ENCODE measurements around the gene PRKG1. TPM values are rescaled to one million over a fixed set of nuclear protein-coding genes. Genes with fewer than 3 reads are reported as not detected.
A peak's percentile ranks its signal among the peaks of the same experiment; 100 is the strongest.

The PRKG1 gene
- total RNA-seq, 2 donors from 2014 or later = 145 to 381 TPM

GRCh38 chr10:52187521-52188258, 1113.4 kb downstream of the PRKG1 start:
- TF ChIP-seq, protein P1, sequence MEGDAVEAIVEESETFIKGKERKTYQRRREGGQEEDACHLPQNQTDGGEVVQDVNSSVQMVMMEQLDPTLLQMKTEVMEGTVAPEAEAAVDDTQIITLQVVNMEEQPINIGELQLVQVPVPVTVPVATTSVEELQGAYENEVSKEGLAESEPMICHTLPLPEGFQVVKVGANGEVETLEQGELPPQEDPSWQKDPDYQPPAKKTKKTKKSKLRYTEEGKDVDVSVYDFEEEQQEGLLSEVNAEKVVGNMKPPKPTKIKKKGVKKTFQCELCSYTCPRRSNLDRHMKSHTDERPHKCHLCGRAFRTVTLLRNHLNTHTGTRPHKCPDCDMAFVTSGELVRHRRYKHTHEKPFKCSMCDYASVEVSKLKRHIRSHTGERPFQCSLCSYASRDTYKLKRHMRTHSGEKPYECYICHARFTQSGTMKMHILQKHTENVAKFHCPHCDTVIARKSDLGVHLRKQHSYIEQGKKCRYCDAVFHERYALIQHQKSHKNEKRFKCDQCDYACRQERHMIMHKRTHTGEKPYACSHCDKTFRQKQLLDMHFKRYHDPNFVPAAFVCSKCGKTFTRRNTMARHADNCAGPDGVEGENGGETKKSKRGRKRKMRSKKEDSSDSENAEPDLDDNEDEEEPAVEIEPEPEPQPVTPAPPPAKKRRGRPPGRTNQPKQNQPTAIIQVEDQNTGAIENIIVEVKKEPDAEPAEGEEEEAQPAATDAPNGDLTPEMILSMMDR (IDR thresholded peaks at IDR 0.05) = no peak
- Histone ChIP-seq H3K4me3 (no peak overlapping the region), H3K9me3 (no peaks in the 10 kb centered on the region), H3K27me3 (replicated peaks; ENCODE audit: insufficient read depth) (no peaks in the 10 kb centered on the region), H3K36me3 (no peaks in the 10 kb centered on the region), H3K4me1 (ENCODE audit: control insufficient read depth in 1 of 2, low read depth in 2 of 2) (peaks cover 0 to 10% of the 10 kb centered on the region in 2 donors), H3K27ac (no peak overlapping the region)
- ATAC-seq (ENCODE audit: insufficient number of reproducible peaks, low FRiP score, low read depth) = no peak
- DNase-seq (ENCODE audit: low spot score) = no peak

GRCh38 chr10:52191049-52191448, 1116.8 kb downstream of the PRKG1 start:
- TF ChIP-seq, protein P1 (IDR thresholded peaks at IDR 0.05) = no peak
- Histone ChIP-seq H3K4me1 (ENCODE audit: control insufficient read depth in 1 of 2, low read depth in 2 of 2) (peaks cover 0 to 10% of the 10 kb centered on the region in 2 donors), H3K27ac (no peak overlapping the region), H3K9me3 (no peaks in the 10 kb centered on the region), H3K36me3 (no peaks in the 10 kb centered on the region), H3K4me3 (no peak overlapping the region), H3K27me3 (replicated peaks; ENCODE audit: insufficient read depth) (no peaks in the 10 kb centered on the region)
- DNase-seq (ENCODE audit: low spot score) (no peak), ATAC-seq (ENCODE audit: insufficient number of reproducible peaks, low FRiP score, low read depth) (no peak)

DNA sequence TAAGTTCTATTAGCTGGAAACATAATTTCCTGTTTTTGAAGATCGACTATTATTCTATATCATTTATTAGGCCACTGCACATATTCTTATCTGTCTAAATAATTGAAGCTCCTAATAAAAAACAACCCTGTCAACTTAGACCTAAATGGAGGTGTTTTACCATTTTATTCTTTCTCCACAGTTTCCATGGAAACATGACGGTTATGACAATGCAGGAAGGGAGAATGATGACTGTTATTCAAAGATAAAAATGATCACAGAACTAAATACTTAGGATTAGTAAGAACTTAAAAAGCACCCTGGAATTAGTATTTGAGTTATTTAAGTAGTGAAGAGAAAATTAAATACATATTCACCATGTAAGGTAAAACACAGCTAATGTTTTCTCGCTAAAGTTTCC, 1119.9 kb downstream of the PRKG1 start:
- DNase-seq (ENCODE audit: low spot score) (no peak), ATAC-seq (ENCODE audit: insufficient number of reproducible peaks, low FRiP score, low read depth) (no peak)
- TF ChIP-seq, protein P1 (IDR thresholded peaks at IDR 0.05) = no peak
- no peaks in the 10 kb centered on the region for H3K36me3 ChIP-seq
- H3K4me3 ChIP-seq = no peak overlapping the region
- H3K4me1 ChIP-seq (ENCODE audit: control insufficient read depth in 1 of 2, low read depth in 2 of 2) = peaks cover 8 to 23% of the 10 kb centered on the region in 2 donors
- H3K27me3 ChIP-seq (replicated peaks; ENCODE audit: insufficient read depth) = no peaks in the 10 kb centered on the region
- H3K27ac ChIP-seq = no peak overlapping the region
- H3K9me3 ChIP-seq = no peaks in the 10 kb centered on the region

- Histone ChIP-seq H3K4me3 (no peak overlapping the region), H3K36me3 (no peaks in the 10 kb centered on the region), H3K9me3 (no peaks in the 10 kb centered on the region), H3K4me1 (ENCODE audit: control insufficient read depth in 1 of 2, low read depth in 2 of 2) (peaks cover 8 to 23% of the 10 kb centered on the region in 2 donors), H3K27me3 (replicated peaks; ENCODE audit: insufficient read depth) (no peaks in the 10 kb centered on the region), H3K27ac (no peak overlapping the region)
- TF ChIP-seq, protein P1 (IDR thresholded peaks at IDR 0.05) = no peak
- DNase-seq (ENCODE audit: low spot score) = no peak
- ATAC-seq (ENCODE audit: insufficient number of reproducible peaks, low FRiP score, low read depth) = no peak
Observed at GRCh38 chr10:52194716-52195115, 1120.4 kb downstream of the PRKG1 start.

GRCh38 chr10:52197098-52197497, 1122.8 kb downstream of the PRKG1 start:
- Histone ChIP-seq H3K27ac (peak overlapping the region in 1 of 2 donors; percentile 25), H3K4me3 (no peak overlapping the region), H3K27me3 (replicated peaks; ENCODE audit: insufficient read depth) (no peaks in the 10 kb centered on the region), H3K36me3 (no peaks in the 10 kb centered on the region), H3K4me1 (ENCODE audit: control insufficient read depth in 1 of 2, low read depth in 2 of 2) (peaks cover 8 to 23% of the 10 kb centered on the region in 2 donors), H3K9me3 (no peaks in the 10 kb centered on the region)
- DNase-seq (ENCODE audit: low spot score) = no peak
- TF ChIP-seq, protein P1 (IDR thresholded peaks at IDR 0.05) = no peak
- no peak for ATAC-seq (ENCODE audit: insufficient number of reproducible peaks, low FRiP score, low read depth)

All from thoracic aorta (tissue), 2 donors.